NK-92 (cell line): ENCODE data around the gene ZBTB7B.
"Not testable (repeated sequence)": the region's sequence is repeated elsewhere in the genome, so short reads cannot be mapped to it uniquely, and the experiment has no call there.

Experiments
- DNase-seq: peaks from one replicate; lab custom pipeline; 2025; ENCODE audit not compliant: unreplicated experiment; lab: John Stamatoyannopoulos, UW

Gene ZBTB7B

DNA sequence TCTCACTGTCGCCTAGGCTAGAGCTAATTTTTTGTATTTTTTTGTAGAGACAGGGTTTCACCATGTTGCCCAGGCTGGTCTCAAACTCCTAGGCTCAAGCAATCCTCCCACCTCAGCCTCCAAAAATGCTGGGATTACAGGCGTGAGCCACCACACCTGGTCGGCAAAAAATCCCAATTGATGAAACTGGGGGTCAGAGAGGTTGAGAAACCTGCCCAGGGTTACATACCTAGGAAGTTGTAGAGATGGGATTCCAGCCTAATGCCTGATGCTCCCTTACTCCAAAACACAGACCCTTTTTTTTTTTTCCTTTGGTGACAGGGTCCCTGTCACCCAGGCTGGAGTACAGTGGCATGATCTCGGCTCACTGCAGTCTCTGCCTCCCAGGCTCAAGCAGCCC, 15.9 kb upstream of the ZBTB7B start:
- not testable (repeated sequence) for DNase-seq

DNA sequence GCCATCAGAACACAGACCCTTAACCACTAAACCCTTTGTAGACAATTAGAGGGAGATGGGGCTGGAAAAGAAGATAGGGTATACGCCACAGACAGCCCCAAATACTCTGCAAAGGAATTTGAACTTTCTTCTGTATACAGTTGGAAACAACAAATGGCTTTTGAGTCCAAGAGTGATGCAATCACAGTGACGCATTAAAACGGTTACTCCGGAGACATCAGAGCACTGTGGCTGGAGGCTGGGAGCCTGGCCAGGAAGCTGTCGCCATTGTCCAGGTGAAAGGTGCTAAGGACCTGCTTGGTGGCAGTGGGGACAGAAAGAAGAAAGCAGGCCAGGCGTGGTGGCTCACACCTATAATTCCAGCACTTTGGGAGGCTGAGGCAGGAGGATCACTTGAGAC, 15.3 kb upstream of the ZBTB7B start:
- no peak for DNase-seq

DNA sequence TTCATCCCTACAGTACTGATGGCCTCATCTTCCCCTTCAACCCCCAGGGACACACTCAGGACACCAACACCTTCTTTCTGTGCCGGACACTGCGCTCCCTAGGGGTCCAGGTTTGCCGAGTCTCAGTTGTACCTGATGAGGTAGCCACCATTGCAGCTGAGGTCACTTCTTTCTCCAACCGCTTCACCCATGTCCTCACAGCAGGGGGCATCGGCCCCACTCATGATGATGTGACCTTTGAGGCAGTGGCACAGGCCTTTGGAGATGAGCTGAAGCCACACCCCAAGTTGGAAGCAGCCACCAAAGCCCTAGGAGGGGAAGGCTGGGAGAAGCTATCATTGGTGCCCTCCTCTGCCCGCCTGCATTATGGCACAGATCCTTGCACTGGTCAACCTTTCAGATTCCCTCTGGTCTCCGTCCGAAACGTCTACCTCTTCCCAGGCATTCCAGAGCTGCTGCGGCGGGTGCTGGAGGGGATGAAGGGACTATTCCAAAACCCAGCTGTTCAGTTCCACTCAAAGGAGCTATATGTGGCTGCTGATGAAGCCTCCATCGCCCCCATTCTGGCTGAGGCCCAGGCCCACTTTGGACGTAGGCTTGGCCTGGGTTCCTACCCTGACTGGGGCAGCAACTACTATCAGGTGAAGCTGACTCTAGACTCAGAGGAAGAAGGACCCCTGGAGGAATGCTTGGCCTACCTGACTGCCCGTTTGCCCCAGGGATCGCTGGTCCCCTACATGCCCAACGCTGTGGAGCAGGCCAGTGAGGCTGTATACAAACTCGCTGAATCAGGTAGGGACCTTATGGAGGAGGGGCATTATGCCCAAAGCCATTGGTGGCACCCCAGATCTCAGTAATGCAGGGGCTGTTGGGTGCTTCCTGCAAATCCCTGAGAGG, 14.3 kb upstream of the ZBTB7B start:
- DNase-seq, result no peak

DNA sequence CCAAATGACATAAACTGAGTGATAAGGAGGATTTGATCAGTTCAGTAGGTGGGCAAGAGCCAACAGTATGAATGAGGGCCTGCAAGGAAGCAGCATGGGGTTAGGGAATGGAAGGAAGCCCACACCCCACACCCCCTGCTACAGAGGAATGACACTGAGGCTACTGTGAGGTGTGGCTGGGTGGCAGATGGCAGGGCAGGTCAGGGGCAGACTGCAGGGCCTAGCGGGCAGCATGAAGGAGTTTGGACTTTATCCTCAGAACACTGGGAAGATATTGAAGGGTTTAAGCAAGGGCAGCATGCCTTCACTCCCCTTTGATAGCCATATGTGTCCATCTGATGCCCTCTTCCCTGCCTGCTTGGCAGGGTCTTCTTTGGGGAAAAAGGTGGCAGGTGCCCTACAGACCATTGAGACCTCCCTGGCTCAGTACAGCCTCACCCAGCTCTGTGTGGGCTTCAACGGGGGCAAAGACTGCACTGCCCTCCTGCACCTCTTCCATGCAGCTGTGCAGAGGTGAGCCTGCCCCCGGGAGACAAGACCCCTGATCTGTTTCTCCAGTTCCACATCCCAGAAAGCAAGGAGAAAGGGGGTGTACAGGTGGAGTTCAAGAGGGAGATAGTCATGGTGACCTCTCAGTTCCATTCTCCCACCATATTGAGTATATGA, 13.3 kb upstream of the ZBTB7B start:
- no peak for DNase-seq

DNA sequence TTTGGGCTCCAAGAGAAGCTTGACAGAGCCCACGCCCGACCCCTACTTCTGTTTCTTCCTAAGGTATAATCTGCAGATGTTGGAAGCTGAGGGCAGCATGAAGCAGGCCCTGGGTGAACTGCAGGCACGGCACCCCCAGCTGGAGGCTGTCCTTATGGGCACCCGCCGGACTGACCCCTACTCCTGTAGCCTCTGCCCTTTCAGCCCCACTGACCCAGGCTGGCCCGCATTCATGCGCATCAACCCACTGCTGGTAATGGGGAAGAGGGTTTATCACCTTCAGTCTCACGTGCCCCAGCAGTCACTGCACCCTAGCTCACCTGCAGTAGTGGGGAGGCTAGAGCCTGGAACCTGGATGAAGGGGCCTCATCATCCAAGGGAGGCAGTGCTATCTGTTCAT, 12.3 kb upstream of the ZBTB7B start:
- no peak for DNase-seq

DNA sequence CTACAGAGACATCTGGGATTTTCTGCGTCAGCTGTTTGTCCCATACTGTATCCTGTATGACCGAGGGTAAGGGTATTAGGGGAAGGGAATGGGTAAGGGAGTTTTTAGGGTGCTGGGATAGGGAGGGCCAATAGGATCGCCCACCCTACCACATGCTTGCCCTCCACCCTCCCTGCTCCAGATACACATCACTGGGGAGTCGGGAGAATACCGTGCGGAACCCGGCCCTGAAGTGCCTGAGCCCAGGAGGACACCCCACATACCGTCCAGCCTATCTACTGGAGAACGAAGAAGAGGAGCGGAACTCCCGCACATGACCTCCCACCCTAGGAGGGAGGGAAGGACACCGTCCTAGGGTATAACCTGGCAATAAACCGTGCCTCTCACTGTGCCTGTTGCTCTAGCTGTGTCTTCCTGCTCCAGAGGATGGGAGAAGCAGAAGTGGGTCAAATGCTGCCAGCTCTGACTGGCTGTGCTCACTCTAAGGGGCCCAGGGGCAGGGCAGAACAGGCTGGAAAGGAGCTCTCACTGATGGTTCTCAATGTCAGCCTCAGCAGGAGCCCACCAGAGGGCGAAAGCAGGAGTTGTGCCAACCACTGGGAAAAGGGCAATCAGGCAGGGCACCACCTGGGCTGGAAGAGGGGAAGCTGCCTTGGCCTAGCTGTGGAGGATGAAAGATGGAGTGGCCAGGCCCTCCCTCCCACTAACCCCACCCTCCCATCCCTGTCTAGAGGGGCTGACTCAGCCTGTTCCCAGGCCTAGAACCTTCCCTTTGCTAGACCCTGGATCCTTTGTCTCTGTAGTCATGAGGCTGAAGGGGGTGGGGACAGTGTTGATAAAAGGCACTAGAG, 9.7 kb upstream of the ZBTB7B start:
- DNase-seq, result no peak

DNA sequence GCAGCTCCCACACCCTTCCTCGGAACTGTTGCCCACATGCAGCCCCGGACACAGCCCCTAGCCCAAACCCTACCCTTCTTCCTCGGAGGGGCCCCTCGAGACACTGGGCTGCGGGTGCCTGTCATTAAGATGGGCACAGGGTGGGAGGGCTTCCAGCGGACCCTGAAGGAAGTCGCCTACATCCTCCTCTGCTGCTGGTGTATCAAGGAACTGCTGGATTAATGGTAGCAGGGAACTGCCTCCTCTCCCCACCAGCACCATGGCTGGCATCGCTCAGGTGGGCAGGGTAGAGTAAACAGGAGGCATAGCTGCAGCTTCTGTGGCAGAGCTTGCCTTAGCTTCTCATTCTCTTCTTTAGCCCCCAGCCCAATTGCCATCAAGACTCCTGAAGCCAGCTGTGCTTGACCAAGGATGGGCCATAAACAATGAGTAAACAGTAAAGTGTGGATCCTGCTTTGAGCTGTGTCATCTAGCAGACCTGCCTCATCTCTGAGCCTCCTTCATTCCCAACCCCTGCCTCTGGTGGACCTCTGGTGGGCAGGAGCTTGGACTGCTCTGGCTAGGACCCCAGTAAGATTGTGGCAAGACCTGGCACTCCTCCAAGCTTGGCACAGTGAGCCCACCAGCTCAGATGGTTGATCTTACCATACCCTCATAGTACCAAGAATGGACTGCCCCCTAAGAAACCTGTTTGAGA, 8.9 kb upstream of the ZBTB7B start, which contains the start of gene LENEP:
LENEP (plus strand) TSS at position 15 of the 697 bp plus-strand sequence; CDS start at position 37, 22 bp downstream.
- DNase-seq, result no peak

DNA sequence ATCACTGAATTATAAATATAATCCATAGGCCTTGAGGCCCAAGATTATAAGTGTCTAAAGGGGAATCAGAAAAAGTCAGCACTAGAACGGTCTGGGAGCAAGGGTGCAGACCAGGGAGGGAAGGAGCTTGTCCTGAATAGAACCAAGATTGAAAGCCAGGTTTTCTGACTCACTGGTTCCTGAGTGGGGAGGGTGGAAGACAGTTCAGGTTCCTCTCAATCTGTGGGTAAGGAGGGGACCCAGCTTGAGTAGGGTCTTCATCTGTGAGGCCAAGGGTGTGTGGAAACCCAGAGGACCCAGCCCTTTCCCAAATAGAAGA, 8.4 kb upstream of the ZBTB7B start:
- no peak for DNase-seq

DNA sequence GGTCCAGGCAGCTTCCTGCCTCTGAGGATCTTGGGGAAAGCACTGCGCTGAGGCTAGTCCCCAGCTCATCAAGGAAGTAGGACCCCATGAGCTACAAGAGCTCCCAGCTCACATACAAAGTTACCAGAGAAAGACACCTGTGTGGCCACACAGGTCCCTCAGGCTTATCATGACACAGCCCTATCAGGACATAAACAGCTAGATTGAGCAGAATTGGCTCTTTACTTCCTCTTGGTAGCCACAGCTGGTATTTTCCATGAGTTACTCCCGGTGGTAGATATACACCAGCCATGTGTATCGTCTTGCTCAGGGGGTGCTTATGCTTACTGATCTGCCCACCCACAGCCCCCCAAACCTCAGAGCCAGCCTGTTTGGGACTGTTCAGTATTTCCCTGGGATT, 8.0 kb upstream of the ZBTB7B start:
- no peak for DNase-seq

DNA sequence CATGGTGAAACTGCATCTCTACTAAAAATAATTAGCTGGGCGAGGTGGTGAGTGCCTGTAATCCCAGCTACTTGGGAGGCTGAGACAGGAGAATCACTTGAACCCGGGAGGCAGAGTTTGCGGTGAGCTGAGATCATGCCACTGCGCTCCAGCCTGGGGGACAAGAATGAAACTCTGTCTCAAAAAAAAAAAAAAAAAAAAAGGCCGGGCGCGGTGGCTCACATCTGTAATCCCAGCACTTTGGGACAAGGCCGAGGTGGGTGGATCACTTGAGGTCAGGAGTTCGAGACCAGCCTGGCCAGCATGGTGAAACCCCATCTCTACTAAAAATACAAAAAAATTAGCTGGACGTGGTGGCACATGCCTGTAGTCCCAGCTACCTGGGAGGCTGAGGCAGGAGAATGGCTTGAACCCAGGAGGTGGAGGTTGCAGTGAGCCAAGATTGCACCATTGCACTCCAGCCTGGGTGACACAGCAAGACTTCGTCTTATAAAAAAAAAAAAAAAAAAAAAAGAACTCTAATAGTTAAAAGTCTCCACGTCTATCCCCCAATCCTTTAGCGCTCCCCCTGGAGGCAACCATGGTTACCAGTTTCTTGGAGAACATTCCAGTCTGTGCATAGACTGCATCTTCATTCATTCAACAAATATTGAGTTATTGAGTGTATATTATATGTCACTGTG, 7.2 kb upstream of the ZBTB7B start:
- not testable (repeated sequence) for DNase-seq

DNA sequence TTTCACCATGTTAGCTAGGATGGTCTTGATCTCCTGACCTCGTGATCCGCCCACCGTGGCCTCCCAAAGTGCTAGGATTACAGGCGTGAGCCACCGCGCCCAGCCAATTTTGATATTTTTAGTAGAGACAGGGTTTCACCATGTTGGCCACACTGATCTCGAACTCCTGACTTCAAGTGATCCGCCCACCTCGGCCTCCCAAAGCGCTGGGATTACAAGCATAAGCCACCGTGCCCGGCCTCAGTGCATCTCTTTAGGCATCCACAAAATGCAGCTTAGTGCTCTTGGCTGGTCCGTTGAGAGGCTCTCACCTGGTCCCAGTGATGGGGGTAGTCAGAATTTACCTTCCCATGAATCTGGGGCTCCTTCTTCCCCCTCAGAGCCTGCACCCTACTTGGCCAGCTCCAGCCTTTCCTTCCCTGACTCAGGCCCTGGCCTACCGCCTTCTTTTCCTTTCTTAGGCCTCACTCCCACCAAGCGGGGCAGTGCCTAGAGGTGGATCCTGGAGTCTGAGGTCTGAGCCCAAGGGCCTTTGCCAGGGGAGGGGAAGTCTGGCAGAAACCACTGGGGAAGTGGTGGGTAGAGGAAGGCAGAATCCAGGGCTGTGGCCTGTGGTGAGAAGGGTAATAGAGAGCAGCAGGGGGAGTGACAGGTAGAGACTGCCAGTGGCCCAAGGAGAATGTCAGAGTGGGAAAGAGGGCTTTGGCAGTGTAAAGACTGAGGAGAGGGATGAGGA, 5.5 kb upstream of the ZBTB7B start:
- no peak for DNase-seq

DNA sequence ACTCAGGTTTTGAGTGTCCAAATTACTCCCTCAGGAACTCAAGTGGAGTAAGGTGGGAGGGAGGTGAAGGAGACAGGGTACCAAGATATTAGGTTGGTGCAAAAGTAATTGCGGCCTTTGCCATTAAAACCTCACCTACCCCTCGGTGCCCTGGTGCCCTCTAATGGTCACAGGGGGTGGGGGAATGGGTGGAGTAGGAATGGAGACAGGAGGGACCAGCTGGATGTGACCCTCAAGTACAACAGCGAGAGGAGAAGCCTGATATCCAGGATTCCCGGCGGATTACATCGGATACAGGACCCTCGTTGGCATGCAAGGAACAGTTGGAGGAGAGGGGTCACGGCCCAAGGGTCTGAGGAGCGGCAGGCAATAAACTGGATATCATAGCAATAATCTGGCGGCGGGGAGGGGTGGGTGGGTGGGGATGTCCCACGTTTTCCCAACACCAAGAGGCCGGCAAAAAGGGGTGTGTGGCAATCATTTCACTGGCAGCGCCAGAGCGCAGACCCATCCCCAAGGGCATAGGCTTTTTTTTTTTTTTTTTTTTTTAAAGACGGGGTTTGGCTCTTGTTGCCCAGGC, 4.3 kb upstream of the ZBTB7B start:
- no peak for DNase-seq

DNA sequence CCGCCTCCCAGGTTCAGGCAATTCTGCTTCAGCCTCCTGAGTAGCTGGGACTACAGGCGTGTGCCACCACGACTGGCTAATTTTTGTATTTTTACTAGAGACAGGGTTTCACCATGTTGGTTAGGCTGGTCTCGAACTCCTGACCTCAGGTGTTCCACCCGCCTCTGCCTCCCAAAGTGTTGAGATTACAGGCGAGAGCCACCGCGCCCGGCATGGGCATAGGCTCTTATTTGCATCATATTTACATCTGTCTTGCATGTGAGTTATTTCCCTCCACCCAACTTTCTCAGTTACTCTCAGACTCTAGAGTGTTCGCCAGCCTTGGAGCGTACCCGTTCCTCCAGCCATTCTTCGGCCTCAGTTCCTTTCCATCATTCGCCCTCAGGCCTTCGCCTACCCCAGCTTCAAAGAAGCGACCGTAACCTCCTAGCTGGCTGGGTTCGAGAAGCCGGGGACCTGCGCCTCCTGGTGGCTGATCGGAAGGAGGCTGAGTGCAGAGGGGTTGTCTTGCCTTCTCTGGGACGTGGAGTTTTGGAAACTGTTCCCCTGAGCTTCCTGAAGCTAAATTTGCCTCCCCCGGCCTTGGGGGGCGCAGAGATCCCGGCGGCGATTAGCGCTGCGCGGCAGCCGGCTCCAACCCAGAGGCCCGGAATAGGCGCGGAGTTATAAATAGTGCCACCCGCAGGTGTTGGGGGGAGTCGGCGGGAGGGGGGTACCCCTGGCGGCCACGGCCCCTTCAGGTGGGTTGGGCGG, 3.6 kb upstream of the ZBTB7B start:
- DNase-seq, result no peak

DNA sequence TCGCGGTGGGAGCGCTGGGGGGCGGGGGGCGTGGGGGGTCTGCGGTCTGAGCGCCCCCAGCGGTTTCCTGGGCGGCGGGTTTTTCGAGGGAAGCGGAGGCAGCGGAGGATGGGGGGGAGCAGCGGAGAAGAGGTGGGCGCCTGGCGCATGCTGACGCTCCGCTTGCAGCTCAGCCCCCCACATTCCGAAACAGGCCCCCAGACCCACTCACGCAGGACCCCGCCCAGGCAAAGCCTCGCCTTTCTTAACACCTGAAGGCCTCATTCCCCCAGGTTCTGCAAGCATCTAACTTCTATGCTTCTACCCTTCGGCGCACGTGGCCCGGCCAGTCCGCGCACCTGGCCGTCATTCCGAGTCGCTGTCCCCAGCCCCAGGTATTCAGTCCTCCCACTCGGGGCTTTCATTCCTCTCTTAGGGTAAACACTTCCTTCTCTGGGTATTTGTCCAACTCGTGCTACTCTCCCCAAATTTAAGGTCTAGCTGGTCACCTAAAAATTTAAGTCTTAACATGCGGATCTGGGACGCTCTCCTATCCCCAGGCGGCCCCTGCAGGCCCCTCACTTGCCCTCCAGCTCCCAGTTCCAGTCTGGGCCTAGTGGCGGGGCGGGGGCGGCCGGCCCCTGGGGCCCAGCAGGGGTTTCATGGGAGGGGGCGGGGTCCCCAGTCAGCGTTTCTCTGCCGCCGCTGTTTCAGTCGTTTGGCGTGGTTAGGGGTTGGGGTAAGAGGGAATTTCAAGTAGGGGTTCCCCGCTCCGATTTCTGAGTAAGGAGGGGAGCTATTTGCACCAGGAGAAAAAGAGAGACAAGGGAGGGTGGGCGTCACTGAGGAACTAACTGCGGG, 2.8 kb upstream of the ZBTB7B start:
- no peak for DNase-seq

DNA sequence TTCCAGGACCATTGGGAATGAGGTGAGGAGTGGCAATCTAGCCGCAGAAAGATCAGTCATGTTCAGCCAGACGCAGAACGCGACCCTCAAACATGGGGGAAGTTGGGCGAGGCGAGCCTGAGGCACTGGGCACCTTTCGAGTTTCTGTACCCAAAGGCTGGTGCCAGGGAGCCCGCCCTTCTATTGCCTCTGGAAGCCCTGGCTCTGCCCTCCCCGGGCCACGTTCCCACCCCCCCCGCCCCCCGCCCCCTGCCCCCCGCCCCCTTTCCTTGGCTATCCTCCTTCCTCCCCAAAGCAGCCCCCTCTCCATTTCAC, 2.2 kb upstream of the ZBTB7B start:
- DNase-seq, result no peak

DNA sequence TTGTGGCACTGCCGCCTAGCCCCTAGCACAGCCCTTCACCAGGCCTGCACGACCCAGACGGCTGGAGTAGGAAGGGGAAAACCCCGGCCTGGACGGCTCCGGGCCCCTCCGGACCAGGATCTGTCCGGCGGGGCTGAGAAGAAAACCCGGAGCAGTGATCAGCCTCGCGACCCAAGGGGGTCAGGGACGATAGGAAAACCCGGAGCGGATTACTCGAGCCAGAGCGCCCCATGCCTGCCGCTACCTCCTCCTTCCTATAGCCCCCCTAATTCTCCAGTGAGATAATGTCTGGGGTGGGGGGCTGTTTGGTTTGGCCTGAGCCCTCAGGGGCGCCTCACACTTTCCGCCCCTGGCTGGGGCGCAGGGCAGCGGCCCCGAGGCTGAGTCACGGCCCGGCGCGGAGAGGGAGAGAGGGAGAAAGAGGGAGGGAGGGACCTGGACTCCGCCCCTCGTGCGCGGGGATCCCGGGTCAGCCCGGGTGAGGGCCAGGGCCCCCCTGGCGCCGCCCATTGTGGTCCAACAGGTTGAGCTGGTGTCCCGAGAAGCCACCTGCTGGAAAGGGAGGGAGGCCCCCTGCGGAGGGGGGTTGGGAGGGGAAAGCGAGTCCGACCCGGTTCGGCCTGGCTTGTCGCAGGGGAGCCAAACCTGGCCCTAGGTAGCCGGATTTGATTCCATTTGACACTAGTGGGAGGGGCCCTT, 1.7 kb upstream of the ZBTB7B start:
- no peak for DNase-seq

DNA sequence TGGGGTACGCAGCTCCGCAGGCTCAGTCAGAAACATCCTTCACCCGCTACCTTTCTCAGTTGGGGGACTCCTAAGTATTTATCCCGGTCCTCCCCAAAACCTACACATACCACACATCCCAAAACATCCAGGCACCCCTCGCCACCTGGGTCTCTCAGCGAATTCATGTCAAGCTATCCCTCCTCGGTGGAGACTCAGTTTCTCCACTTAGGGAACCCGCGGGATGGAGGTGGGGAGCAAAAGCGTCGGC, 1.3 kb upstream of the ZBTB7B start:
- no peak for DNase-seq
